Keratinocyte (primary cell): ENCODE results near the gene NDUFB8. TPM values are rescaled to one million over a fixed set of nuclear protein-coding genes. Genes with fewer than 3 reads are reported as not detected.

ENCODE experiments used
- DNase-seq: peaks from one replicate; pipeline ENCODE4 v3.0.0-alpha.2; 2011; ENCODE audit warnings: low read depth, missing footprints, low spot score
- FAIRE-seq: peaks from 2 replicates; lab custom pipeline; 2011; peaks lifted over from hg19 to GRCh38; lab: Jason Lieb, UNC
- H2AFZ ChIP-seq: 2 replicates; pipeline ENCODE4 v1.6.0; 2012; ENCODE audit warnings: low read length, control low read depth, inconsistent platforms; ENCODE audit not compliant: control insufficient read depth
- H3K27ac ChIP-seq: 2 replicates; pipeline ENCODE4 v1.5.1; 2011; ENCODE audit warnings: low read length; ENCODE audit not compliant: control insufficient read depth, insufficient read depth
- H3K27me3 ChIP-seq: 3 replicates; pipeline ENCODE4 v1.6.0; 2011; ENCODE audit warnings: low read length; ENCODE audit not compliant: control insufficient read depth, insufficient read depth; ENCODE audit errors: extremely low read depth
- H3K36me3 ChIP-seq, 2 experiments: 2 replicates in 1 of 2; 3 replicates in 1 of 2; pipeline ENCODE4 v1.5.1; 2011; ENCODE audit warnings: low read length in 2 of 2, mild to moderate bottlenecking in 1 of 2; ENCODE audit not compliant: control insufficient read depth in 2 of 2, insufficient read depth in 2 of 2; ENCODE audit errors: extremely low read depth in 1 of 2
- H3K4me1 ChIP-seq: 3 replicates; pipeline ENCODE4 v1.5.1; 2011; ENCODE audit warnings: low read length; ENCODE audit not compliant: control insufficient read depth, insufficient read depth; ENCODE audit errors: extremely low read depth
- H3K4me2 ChIP-seq: 3 replicates; pipeline ENCODE4 v1.6.0; 2011; ENCODE audit warnings: low read depth, low read length; ENCODE audit not compliant: control insufficient read depth, insufficient read depth; ENCODE audit errors: extremely low read depth
- H3K4me3 ChIP-seq, 3 experiments: fragments of 200-600 bp in 1 of 3; sonication (generic) in 1 of 3; 2 replicates in 2 of 3; 3 replicates in 1 of 3; pipeline ENCODE4 v1.5.1; 2011 to 2016; ENCODE audit warnings: low read length in 3 of 3, mild to moderate bottlenecking in 3 of 3, control low read depth in 2 of 3, inconsistent platforms in 1 of 3, low read depth in 1 of 3, mixed read lengths in 1 of 3, mixed run types in 1 of 3, moderate library complexity in 1 of 3; ENCODE audit not compliant: control insufficient read depth in 2 of 3, insufficient read depth in 2 of 3; ENCODE audit errors: extremely low read depth in 1 of 3
- H3K79me2 ChIP-seq: 2 replicates; pipeline ENCODE4 v1.6.0; 2012; ENCODE audit warnings: low read length; ENCODE audit not compliant: control insufficient read depth, insufficient read depth
- H3K9ac ChIP-seq: 3 replicates; pipeline ENCODE4 v1.6.0; 2011; ENCODE audit warnings: low read length; ENCODE audit not compliant: control insufficient read depth, insufficient read depth; ENCODE audit errors: extremely low read depth
- H3K9me1 ChIP-seq: 3 replicates; pipeline ENCODE4 v1.6.0; 2011; ENCODE audit warnings: low read length; ENCODE audit not compliant: control insufficient read depth, insufficient read depth; ENCODE audit errors: extremely low read depth
- H3K9me3 ChIP-seq: 2 replicates; pipeline ENCODE4 v1.5.1; 2012; ENCODE audit warnings: low read depth, low read length; ENCODE audit not compliant: control insufficient read depth
- H4K20me1 ChIP-seq: 3 replicates; pipeline ENCODE4 v1.6.0; 2011; ENCODE audit warnings: low read length; ENCODE audit not compliant: control insufficient read depth, insufficient read depth; ENCODE audit errors: extremely low read depth
- EZH2 ChIP-seq: IDR thresholded peaks from one replicate; pipeline ENCODE4 v1.6.1; 2012; ENCODE audit warnings: inconsistent platforms, mild to moderate bottlenecking, low read length, moderate library complexity
- dilution Hi-C: fragments of 300-500 bp; cut with MboI; formaldehyde crosslinking; loops from one replicate; pipeline ENCODE4 v1.7.0; 2020; ENCODE audit warnings: low sequenced_read_pairs; ENCODE audit not compliant: extremely low pct_ligation_motif_present
- polyA plus RNA-seq, 5 experiments: library from polyadenylated mRNA; depleted of rRNA in 3 of 5; stranded (reverse) in 3 of 5; stranded (forward) in 1 of 5; unstranded in 1 of 5; fragments of >200 nt; gene quantifications; 1 replicate in 1 of 5; 2 replicates in 3 of 5; 3 replicates in 1 of 5; pipeline versions ENCODE4 v1.2.1 to v1.2.3, GENCODE V29; 2011 to 2012; ENCODE audit warnings: missing spikeins in 2 of 5, low read depth in 1 of 5, low replicate concordance in 1 of 5
- TF ChIP-seq, protein P1 (sequence below), 3 experiments: IDR thresholded peaks in 1 of 3; conservative IDR thresholded peaks in 1 of 3; optimal IDR thresholded peaks in 1 of 3; 2 replicates in 2 of 3; 3 replicates in 1 of 3; pipeline versions ENCODE3 to v1.5.1; 2011; ENCODE audit warnings: low read length in 3 of 3, mild to moderate bottlenecking in 3 of 3, moderate library complexity in 2 of 3, control low read depth in 1 of 3, inconsistent platforms in 1 of 3; ENCODE audit not compliant: insufficient read depth in 2 of 3; ENCODE audit errors: extremely low read depth in 1 of 3

The NDUFB8 gene
- polyA plus RNA-seq, 1 donor (not counting 4 experiments of a cell fraction or from before 2014, with no cell fraction given): 178 TPM

DNA sequence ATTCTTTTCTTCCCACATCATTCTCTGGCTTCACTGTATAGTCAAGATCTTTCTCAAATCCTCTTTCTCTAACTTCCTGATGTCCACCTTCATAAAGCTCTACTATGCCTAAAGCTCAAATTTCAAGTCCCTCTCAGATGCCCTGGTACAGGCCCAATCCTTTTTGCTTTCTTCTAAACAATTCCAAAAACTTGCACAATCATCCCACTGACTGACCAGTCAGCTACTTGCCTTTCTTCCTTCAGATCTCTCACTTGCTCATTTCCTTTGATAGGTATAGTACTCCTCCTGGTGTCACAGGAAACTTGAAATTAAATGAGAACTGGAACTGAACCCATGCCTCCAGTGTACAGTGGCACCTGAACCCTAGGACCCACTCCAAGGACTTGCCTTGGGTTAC is 28.2 kb downstream of the NDUFB8 start:
- TF ChIP-seq, protein P1, sequence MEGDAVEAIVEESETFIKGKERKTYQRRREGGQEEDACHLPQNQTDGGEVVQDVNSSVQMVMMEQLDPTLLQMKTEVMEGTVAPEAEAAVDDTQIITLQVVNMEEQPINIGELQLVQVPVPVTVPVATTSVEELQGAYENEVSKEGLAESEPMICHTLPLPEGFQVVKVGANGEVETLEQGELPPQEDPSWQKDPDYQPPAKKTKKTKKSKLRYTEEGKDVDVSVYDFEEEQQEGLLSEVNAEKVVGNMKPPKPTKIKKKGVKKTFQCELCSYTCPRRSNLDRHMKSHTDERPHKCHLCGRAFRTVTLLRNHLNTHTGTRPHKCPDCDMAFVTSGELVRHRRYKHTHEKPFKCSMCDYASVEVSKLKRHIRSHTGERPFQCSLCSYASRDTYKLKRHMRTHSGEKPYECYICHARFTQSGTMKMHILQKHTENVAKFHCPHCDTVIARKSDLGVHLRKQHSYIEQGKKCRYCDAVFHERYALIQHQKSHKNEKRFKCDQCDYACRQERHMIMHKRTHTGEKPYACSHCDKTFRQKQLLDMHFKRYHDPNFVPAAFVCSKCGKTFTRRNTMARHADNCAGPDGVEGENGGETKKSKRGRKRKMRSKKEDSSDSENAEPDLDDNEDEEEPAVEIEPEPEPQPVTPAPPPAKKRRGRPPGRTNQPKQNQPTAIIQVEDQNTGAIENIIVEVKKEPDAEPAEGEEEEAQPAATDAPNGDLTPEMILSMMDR (optimal IDR thresholded peaks at IDR 0.05 in 1 of 3, IDR thresholded peaks at IDR 0.05 in 1 of 3, conservative IDR thresholded peaks at IDR 0.05 in 1 of 3; ENCODE audit: extremely low read depth in 1 of 3, insufficient read depth in 2 of 3, low read length in 3 of 3): no peak
- no peak for TF ChIP-seq EZH2
- no peak for DNase-seq
- H3K9me3 ChIP-seq: no peaks in the 10 kb centered on the region
- H3K9me1 ChIP-seq: no peaks in the 10 kb centered on the region
- no peak overlapping the region for H3K4me3 ChIP-seq
- peaks cover 4% of the 10 kb centered on the region for H4K20me1 ChIP-seq
- dilution Hi-C loops: no loop called here
- H3K9ac ChIP-seq: no peak overlapping the region
- H2AFZ ChIP-seq: no peak overlapping the region
- no peak overlapping the region for H3K4me2 ChIP-seq
- H3K27ac ChIP-seq: no peak overlapping the region
- peaks cover 4 to 8% of the 10 kb centered on the region in 2 experiments for H3K36me3 ChIP-seq
- H3K4me1 ChIP-seq: peaks cover 5% of the 10 kb centered on the region
- FAIRE-seq: no peak
- no peaks in the 10 kb centered on the region for H3K27me3 ChIP-seq
- H3K79me2 ChIP-seq: no peaks in the 10 kb centered on the region

DNA sequence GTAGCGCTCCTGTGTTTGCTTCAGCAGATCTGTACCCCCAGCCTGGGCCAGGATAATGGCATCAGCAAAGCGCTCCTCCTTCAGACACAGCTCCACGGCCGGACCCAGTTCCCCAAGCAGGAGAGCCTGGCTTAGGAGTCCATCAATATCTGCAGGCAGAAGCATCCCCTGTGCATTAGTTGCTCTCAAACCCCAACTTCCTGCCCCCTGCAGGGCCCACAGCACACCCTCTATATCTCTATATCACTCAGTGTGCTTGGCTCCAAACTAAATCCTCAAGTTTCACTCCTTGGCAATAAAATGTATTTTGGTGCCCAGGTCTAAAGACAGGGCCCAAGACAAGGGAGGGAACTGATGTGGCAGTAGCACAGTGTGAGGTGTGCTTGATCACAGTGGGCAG is 31.6 kb downstream of the NDUFB8 start:
- H3K9me1 ChIP-seq: no peaks in the 10 kb centered on the region
- no peaks in the 10 kb centered on the region for H3K9me3 ChIP-seq
- H3K4me2 ChIP-seq: no peak overlapping the region
- no peaks in the 10 kb centered on the region for H4K20me1 ChIP-seq
- no peak overlapping the region for H3K27ac ChIP-seq
- dilution Hi-C loops: no loop called here
- no peak overlapping the region for H3K4me3 ChIP-seq
- no peak overlapping the region for H2AFZ ChIP-seq
- no peak for DNase-seq
- H3K9ac ChIP-seq: no peak overlapping the region
- TF ChIP-seq, protein P1 (optimal IDR thresholded peaks at IDR 0.05 in 1 of 3, IDR thresholded peaks at IDR 0.05 in 1 of 3, conservative IDR thresholded peaks at IDR 0.05 in 1 of 3; ENCODE audit: extremely low read depth in 1 of 3, insufficient read depth in 2 of 3, low read length in 3 of 3): no peak
- no peak for TF ChIP-seq EZH2
- H3K79me2 ChIP-seq: no peaks in the 10 kb centered on the region
- H3K27me3 ChIP-seq: no peaks in the 10 kb centered on the region
- FAIRE-seq: no peak
- no peaks in the 10 kb centered on the region for H3K4me1 ChIP-seq
- H3K36me3 ChIP-seq: peaks cover 0 to 8% of the 10 kb centered on the region in 2 experiments
